B cell (primary cell): ENCODE results near the gene ATG13. TPM values are rescaled to one million over a fixed set of nuclear protein-coding genes. Genes with fewer than 3 reads are reported as not detected.

Experiments
- ATAC-seq: fragments of 200-7000 bp; cut with Tn5 transposase; one replicate; pipeline ENCODE4 v1.10.0; 2021; ENCODE audit warnings: low read depth, mild to moderate bottlenecking, moderate number of reproducible peaks, moderate library complexity
- CTCF ChIA-PET: fragments of 350-600 bp; sonication (Branson Sonifier 250); formaldehyde crosslinking; loops from one replicate; lab custom pipeline; 2021; ENCODE audit warnings: antibody characterized with exemption, inconsistent platforms; lab: Charles Lee
- POLR2A ChIA-PET: fragments of 350-600 bp; sonication (Branson Sonifier 250); formaldehyde crosslinking; loops from one replicate; lab custom pipeline; 2021; ENCODE audit warnings: antibody characterized with exemption; lab: Charles Lee
- DNase-seq: peaks from one replicate; pipeline ENCODE4 v3.0.0; 2013
- H2AFZ ChIP-seq: 2 replicates; pipeline ENCODE4 v1.6.1; 2012; ENCODE audit warnings: mild to moderate bottlenecking, low read depth, low read length; ENCODE audit not compliant: insufficient read depth, poor library complexity, severe bottlenecking
- H3K27ac ChIP-seq, 2 donors: 1 replicate in 1 of 2; 2 replicates in 1 of 2; pipeline ENCODE4 v1.5.1; 2012 to 2013; ENCODE audit warnings: low read length in 2 of 2, mild to moderate bottlenecking in 2 of 2, moderate library complexity in 1 of 2
- H3K27me3 ChIP-seq, 4 experiments: fragments of 200-600 bp in 1 of 4; sonication (generic) in 1 of 4; replicated peaks in 1 of 4; 1 replicate in 2 of 4; 2 replicates in 2 of 4; pipeline versions ENCODE4 v1.6.1 to v1.7.0; 2013 to 2016; ENCODE audit warnings: low read length in 3 of 4, mild to moderate bottlenecking in 2 of 4, mixed read lengths in 1 of 4, moderate library complexity in 1 of 4; ENCODE audit not compliant: insufficient read depth in 4 of 4, control insufficient read depth in 3 of 4; ENCODE audit errors: control extremely low read depth in 1 of 4
- H3K36me3 ChIP-seq, 2 experiments: replicated peaks in 1 of 2; 1 replicate in 1 of 2; 2 replicates in 1 of 2; pipeline versions ENCODE4 v1.6.1 to v1.7.1; 2013; ENCODE audit warnings: low read length in 1 of 2; ENCODE audit not compliant: insufficient read depth in 2 of 2, control insufficient read depth in 1 of 2; ENCODE audit errors: control extremely low read depth in 1 of 2, extremely low read depth in 1 of 2
- H3K4me1 ChIP-seq, 2 donors: fragments of 200-600 bp in 1 of 2; sonication (generic) in 1 of 2; 1 replicate in 1 of 2; 2 replicates in 1 of 2; pipeline versions ENCODE4 v1.5.1 to v1.6.1; 2013 to 2017; ENCODE audit warnings: low read length in 2 of 2; ENCODE audit not compliant: control insufficient read depth in 2 of 2, insufficient read depth in 2 of 2
- H3K4me2 ChIP-seq: replicated peaks from 2 replicates; pipeline ENCODE3; 2012; ENCODE audit warnings: mild to moderate bottlenecking, low read depth, low read length; ENCODE audit not compliant: poor library complexity, severe bottlenecking
- H3K4me3 ChIP-seq, 5 experiments: fragments of 200-600 bp in 1 of 5; sonication (generic) in 1 of 5; 1 replicate in 3 of 5; 2 replicates in 2 of 5; pipeline versions ENCODE4 v1.5.1 to v1.7.0; 2011 to 2016; ENCODE audit warnings: low read length in 4 of 5, mild to moderate bottlenecking in 4 of 5, low read depth in 2 of 5, control low read depth in 1 of 5, moderate library complexity in 1 of 5; ENCODE audit not compliant: insufficient read depth in 1 of 5; ENCODE audit errors: control extremely low read depth in 1 of 5, extremely low read depth in 1 of 5
- H3K79me2 ChIP-seq: fragments of 200-600 bp; sonication (generic); one replicate; pipeline ENCODE4 v1.6.0; 2016; ENCODE audit warnings: low read length; ENCODE audit not compliant: control insufficient read depth, insufficient read depth
- H3K9ac ChIP-seq: fragments of 200-600 bp; sonication (generic); 2 replicates; pipeline ENCODE4 v1.6.1; 2017; ENCODE audit warnings: mild to moderate bottlenecking, low read length, moderate library complexity
- H3K9me3 ChIP-seq, 3 donors: one replicate each; pipeline versions ENCODE4 v1.6.1 to v1.7.1; 2013; ENCODE audit warnings: low read length in 2 of 3; ENCODE audit not compliant: control insufficient read depth in 2 of 3, insufficient read depth in 1 of 3; ENCODE audit errors: control extremely low read depth in 1 of 3
- H4K20me1 ChIP-seq: 2 replicates; pipeline ENCODE4 v1.6.0; 2012; ENCODE audit warnings: mild to moderate bottlenecking, low read length; ENCODE audit not compliant: insufficient read depth, control insufficient read depth, poor library complexity, severe bottlenecking
- H3K27ac Mint-ChIP-seq: one replicate; pipeline ENCODE4 v1.8.0; 2021; ENCODE audit warnings: mixed read lengths
- H3K27me3 Mint-ChIP-seq: one replicate; pipeline ENCODE4 v1.8.0; 2021; ENCODE audit warnings: mixed read lengths
- H3K4me1 Mint-ChIP-seq: one replicate; pipeline ENCODE4 v1.8.0; 2021; ENCODE audit warnings: mixed read lengths
- H3K4me3 Mint-ChIP-seq: one replicate; pipeline ENCODE4 v1.8.0; 2021; ENCODE audit warnings: mixed read lengths
- H3K9me3 Mint-ChIP-seq: one replicate; pipeline ENCODE4 v1.8.0; 2022; ENCODE audit warnings: mixed read lengths; ENCODE audit not compliant: insufficient read depth
- EZH2 ChIP-seq: IDR thresholded peaks from 2 replicates; pipeline ENCODE4 v1.6.1; 2012; ENCODE audit warnings: borderline replicate concordance, low read depth, mild to moderate bottlenecking, moderate library complexity, low read length; ENCODE audit not compliant: insufficient read depth, poor library complexity, severe bottlenecking
- WGBS: methylation state at CpG from one replicate; pipeline ENCODE4 v1.1.5; 2013; ENCODE audit warnings: missing lambda C conversion rate; ENCODE audit not compliant: insufficient coverage; 5-methylcytosine and 5-hydroxymethylcytosine counted together
- intact Hi-C: fragments of 100-400 bp; cut with micrococcal nuclease; formaldehyde crosslinking; loops from one replicate; pipeline ENCODE4 v1.10.0; 2022
- polyA plus RNA-seq: library from polyadenylated mRNA; depleted of rRNA; stranded (reverse); fragments of >200 nt; gene quantifications from 2 replicates; pipeline ENCODE4 v1.2.3, GENCODE V29; 2012
- total RNA-seq, 2 donors: library from RNA; stranded (reverse); fragments of 120-200 nt in 1 of 2; gene quantifications; 1 replicate in 1 of 2; 2 replicates in 1 of 2; pipeline versions ENCODE4 v1.2.3 to v1.2.4, GENCODE V29; 2013 to 2022
- TF ChIP-seq, protein P1 (sequence below): fragments of 200-600 bp; IDR thresholded peaks from one replicate; pipeline ENCODE4 v1.8.0; 2022; ENCODE audit warnings: antibody characterized with exemption, mild to moderate bottlenecking

The ATG13 gene
- total and polyA plus RNA-seq, 2 donors (not counting 1 experiment from before 2014, with no cell fraction given), result 48.5 to 88.8 TPM

DNA sequence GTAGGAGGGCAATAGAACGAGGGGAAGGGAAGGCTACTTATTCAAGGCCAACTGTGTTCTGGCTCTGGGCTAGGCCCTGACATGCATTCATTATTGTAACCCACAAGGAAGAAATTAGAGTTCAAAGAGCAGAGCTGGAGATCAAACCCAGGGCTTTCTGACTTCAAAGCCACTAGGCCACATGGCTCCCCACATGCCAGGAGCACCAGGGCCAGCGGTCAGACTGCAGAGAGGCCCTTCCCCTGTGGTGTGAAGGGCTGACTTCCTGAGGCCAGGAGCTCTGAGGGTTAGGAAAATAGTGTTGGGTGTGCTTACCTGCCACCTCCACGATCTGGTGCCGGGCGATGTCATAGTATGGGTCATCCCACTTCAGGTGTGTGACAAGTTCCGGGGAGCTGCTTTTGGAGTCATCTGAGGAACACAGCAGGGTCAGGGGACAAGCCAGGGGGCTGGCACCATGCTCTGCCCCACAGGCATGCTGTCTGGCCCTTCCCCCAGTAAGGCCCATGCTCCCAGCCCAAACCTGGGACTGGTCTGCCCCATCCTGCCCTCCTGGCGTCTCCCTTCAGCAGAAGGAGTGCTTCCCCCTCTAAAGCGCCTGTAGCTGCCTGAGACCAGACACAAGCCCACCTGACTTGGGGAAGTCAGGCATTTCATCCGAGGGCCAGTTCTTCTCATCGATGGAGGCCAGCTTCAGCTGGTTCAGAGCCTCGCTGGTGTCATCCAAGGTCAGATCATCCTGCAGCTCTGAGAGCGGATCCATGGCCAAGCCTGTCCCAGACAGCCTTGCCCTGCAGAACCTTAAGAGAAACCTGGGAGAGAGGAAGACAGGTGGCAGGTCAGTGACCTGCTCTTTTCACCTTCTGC lies 78.2 kb downstream of the ATG13 start:
- H3K4me3 Mint-ChIP-seq, result no peak overlapping the region
- peaks cover 86% of the 10 kb centered on the region for H3K79me2 ChIP-seq
- H3K27me3 ChIP-seq, result no peaks in the 10 kb centered on the region
- POLR2A ChIA-PET, result no interaction called here
- H3K4me3 ChIP-seq, result no peak overlapping the region
- DNase-seq (no peak), ATAC-seq (no peak)
- 98% methylated on average over 11 of the region's 12 CpGs for WGBS
- no peaks in the 10 kb centered on the region for H3K9me3 ChIP-seq
- CTCF ChIA-PET, result no interaction called here
- H3K27ac Mint-ChIP-seq, result peak overlapping the region; percentile 59
- H4K20me1 ChIP-seq, result peaks cover 62% of the 10 kb centered on the region
- H3K9ac ChIP-seq, result no peak overlapping the region
- peaks cover 5 to 51% of the 10 kb centered on the region in 2 experiments for H3K36me3 ChIP-seq
- no peak for TF ChIP-seq EZH2
- TF ChIP-seq, protein P1, sequence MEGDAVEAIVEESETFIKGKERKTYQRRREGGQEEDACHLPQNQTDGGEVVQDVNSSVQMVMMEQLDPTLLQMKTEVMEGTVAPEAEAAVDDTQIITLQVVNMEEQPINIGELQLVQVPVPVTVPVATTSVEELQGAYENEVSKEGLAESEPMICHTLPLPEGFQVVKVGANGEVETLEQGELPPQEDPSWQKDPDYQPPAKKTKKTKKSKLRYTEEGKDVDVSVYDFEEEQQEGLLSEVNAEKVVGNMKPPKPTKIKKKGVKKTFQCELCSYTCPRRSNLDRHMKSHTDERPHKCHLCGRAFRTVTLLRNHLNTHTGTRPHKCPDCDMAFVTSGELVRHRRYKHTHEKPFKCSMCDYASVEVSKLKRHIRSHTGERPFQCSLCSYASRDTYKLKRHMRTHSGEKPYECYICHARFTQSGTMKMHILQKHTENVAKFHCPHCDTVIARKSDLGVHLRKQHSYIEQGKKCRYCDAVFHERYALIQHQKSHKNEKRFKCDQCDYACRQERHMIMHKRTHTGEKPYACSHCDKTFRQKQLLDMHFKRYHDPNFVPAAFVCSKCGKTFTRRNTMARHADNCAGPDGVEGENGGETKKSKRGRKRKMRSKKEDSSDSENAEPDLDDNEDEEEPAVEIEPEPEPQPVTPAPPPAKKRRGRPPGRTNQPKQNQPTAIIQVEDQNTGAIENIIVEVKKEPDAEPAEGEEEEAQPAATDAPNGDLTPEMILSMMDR, result no peak
- no peaks in the 10 kb centered on the region for H3K27me3 Mint-ChIP-seq
- no peak overlapping the region for H3K27ac ChIP-seq
- peaks cover 18 to 23% of the 10 kb centered on the region in 2 donors for H3K4me1 ChIP-seq
- peaks cover 26% of the 10 kb centered on the region for H3K4me1 Mint-ChIP-seq
- intact Hi-C loops, result no loop called here
- H3K4me2 ChIP-seq, result no peak overlapping the region
- H3K9me3 Mint-ChIP-seq, result no peaks in the 10 kb centered on the region
- no peak overlapping the region for H2AFZ ChIP-seq

DNA sequence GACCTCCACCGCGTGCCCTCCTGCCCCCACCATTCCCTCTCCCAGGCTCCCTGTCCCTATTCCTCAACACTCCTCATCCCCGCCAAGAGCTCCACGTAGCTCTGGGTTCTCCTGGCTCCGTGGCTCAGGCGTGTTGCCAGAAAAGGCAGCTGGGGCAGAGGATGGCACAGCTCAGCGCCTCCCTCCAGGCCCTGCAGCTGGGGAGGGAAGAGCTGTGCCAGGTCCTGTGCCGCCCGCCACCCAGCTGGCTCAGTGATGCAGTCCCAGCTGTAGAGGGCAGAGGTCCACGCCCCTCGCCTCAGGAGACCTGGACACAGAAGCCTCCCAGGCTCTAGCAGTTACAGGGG lies 78.8 kb downstream of the ATG13 start:
- H3K27me3 Mint-ChIP-seq, result no peaks in the 10 kb centered on the region
- peaks cover 87% of the 10 kb centered on the region for H3K79me2 ChIP-seq
- H3K4me2 ChIP-seq, result no peak overlapping the region
- peak overlapping the region; percentile 59 for H3K27ac Mint-ChIP-seq
- H3K4me3 ChIP-seq, result no peak overlapping the region
- no peak overlapping the region for H2AFZ ChIP-seq
- H3K9me3 ChIP-seq, result no peaks in the 10 kb centered on the region
- peaks cover 5 to 45% of the 10 kb centered on the region in 2 experiments for H3K36me3 ChIP-seq
- TF ChIP-seq, protein P1, result no peak
- TF ChIP-seq EZH2, result no peak
- CTCF ChIA-PET, result no interaction called here
- H4K20me1 ChIP-seq, result peaks cover 62% of the 10 kb centered on the region
- H3K4me3 Mint-ChIP-seq, result no peak overlapping the region
- H3K27ac ChIP-seq, result no peak overlapping the region
- ATAC-seq, result no peak
- no peak for DNase-seq
- H3K4me1 ChIP-seq, result peaks cover 18 to 24% of the 10 kb centered on the region in 2 donors
- POLR2A ChIA-PET, result no interaction called here
- H3K27me3 ChIP-seq, result no peaks in the 10 kb centered on the region
- no peak overlapping the region for H3K9ac ChIP-seq
- 95% methylated on average over 8 of the region's 11 CpGs for WGBS
- peaks cover 29% of the 10 kb centered on the region for H3K4me1 Mint-ChIP-seq
- intact Hi-C loops, result no loop called here
- H3K9me3 Mint-ChIP-seq, result no peaks in the 10 kb centered on the region
